Fibroblast of mammary gland (primary cell): ENCODE data around the gene CD46.
"Not testable (repeated sequence)": the region's sequence is repeated elsewhere in the genome, so short reads cannot be mapped to it uniquely, and the experiment has no call there.

Experiments
- DNase-seq: peaks from one replicate; pipeline ENCODE4 v3.0.0-alpha.2; 2010; ENCODE audit warnings: low read depth
- H3K4me3 ChIP-seq: 2 replicates; pipeline ENCODE4 v1.5.1; 2011; ENCODE audit warnings: low read depth, mild to moderate bottlenecking, low read length, moderate library complexity; ENCODE audit not compliant: control insufficient read depth
- TF ChIP-seq, protein P1 (sequence below): conservative IDR thresholded peaks from 2 replicates; pipeline ENCODE4 v1.5.1; 2011; ENCODE audit warnings: low read depth, low read length, inconsistent platforms; ENCODE audit not compliant: control insufficient read depth, insufficient read depth

The CD46 gene

GRCh38 chr1:207747627-207748492 lies 4.0 kb upstream of the CD46 start:
- TF ChIP-seq, protein P1, sequence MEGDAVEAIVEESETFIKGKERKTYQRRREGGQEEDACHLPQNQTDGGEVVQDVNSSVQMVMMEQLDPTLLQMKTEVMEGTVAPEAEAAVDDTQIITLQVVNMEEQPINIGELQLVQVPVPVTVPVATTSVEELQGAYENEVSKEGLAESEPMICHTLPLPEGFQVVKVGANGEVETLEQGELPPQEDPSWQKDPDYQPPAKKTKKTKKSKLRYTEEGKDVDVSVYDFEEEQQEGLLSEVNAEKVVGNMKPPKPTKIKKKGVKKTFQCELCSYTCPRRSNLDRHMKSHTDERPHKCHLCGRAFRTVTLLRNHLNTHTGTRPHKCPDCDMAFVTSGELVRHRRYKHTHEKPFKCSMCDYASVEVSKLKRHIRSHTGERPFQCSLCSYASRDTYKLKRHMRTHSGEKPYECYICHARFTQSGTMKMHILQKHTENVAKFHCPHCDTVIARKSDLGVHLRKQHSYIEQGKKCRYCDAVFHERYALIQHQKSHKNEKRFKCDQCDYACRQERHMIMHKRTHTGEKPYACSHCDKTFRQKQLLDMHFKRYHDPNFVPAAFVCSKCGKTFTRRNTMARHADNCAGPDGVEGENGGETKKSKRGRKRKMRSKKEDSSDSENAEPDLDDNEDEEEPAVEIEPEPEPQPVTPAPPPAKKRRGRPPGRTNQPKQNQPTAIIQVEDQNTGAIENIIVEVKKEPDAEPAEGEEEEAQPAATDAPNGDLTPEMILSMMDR, result no peak
- no peak overlapping the region for H3K4me3 ChIP-seq
- no peak for DNase-seq

GRCh38 chr1:207748737-207749528 lies 2.9 kb upstream of the CD46 start:
- TF ChIP-seq, protein P1, result no peak
- DNase-seq, result no peak
- H3K4me3 ChIP-seq, result no peak overlapping the region

DNA sequence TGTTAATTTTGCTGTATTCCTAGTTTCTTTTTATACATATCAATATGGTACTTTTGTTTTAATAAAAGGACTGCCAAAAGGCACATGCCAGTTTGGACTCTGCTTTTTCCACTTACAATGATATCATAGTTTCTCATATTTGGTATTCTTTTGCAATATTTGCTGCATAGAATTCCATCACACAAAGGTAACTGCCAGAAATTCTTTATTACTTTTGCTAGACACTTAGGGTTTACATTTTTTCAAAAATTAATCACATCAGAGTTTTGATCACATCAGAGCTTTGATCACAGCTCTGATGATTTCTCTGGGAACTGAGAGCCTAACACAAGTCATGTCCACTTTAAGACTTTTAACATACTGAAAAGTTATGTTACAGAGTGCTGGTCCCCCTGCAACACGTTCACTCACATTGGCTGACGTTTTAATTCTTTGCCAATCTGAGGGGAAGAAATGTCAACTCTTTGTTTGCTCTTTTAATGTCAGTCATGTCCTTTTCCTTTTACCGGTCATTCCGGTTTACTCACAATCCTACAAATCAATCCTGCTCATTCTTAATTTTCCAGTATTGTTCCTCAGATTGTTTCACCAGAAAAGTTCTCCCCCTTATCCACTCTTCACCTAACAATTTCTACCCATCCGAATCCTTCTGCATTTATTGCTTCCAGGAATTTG lies 1.1 kb upstream of the CD46 start:
- TF ChIP-seq, protein P1, result no peak
- peak overlapping the region; percentile 92 for H3K4me3 ChIP-seq
- no peak for DNase-seq

DNA sequence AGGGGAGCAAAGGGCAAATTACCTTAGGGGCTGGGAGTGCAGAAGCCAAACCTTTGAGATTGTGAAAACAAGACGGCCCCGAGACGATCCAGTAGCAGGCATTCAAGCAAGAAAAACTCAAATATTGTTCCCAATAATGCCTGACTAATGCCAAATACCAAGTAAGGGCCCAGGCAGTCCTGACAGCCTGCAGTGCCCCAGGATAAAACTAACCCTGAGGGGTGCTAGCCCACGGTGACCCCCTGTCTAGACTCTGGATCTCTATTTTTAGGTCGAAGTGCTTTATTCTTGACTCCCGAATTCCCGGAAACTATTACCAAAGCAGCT lies 428 bp upstream of the CD46 start:
- not testable (repeated sequence) for DNase-seq
- peak overlapping the region; percentile 92 for H3K4me3 ChIP-seq

DNA sequence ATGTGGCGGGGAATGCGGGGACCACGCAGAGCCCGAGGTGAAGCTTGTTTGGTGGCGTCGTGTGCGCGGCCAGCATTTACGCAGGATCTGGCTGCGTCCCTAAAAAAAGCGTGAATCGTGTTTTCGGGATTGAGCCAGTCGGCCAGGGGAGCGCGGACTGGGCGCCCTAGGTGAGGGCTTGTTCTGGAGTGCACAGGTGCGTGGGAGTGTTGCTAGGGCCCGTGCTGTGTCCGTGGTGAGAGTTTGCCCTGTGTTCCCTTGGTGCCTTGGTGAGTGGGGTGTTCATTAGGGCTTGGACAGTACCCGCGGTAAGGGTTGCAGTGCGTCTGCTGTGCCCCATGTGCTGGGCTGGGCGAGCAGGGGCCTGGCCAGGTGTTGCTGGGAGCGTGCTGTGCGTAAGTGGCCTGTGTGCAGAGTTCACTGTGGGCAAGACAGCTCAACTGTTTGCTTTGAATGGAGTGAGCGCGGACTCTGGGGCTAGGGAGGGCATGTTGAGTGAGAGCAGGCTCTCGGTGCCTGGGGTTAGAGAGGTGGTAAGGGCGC lies 673 bp downstream of the CD46 start:
- TF ChIP-seq, protein P1, result no peak
- DNase-seq, result peak; percentile 32
- peak overlapping the region; percentile 92 for H3K4me3 ChIP-seq

DNA sequence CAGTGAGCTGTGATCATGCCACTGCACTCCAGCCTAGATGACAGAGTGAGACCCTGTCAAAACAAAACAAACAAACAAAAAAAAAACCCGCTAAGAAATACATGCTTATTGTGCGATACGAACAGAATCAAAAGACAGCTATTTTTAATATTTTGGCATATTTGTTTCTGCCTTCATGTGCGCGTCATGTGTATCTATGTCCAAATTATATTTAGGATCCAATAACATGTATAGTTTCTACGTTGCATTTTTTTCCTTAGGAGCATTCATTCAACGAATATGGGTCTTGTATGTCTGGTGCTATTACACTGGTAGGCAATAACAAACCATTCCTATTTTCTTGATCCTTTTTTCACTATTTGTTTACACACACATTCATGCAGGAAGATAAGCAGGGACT lies 1.8 kb downstream of the CD46 start:
- no peak for DNase-seq
- TF ChIP-seq, protein P1, result no peak
- H3K4me3 ChIP-seq, result peak overlapping the region; percentile 92
